B cell (primary cell): Measurements from ENCODE around the gene PAQR5. TPM values are rescaled to one million over a fixed set of nuclear protein-coding genes. Genes with fewer than 3 reads are reported as not detected.

ENCODE experiments used
- ATAC-seq: fragments of 200-7000 bp; cut with Tn5 transposase; one replicate; pipeline ENCODE4 v1.10.0; 2021; ENCODE audit warnings: low read depth, mild to moderate bottlenecking, moderate number of reproducible peaks, moderate library complexity
- CTCF ChIA-PET: fragments of 350-600 bp; sonication (Branson Sonifier 250); formaldehyde crosslinking; loops from one replicate; lab custom pipeline; 2021; ENCODE audit warnings: antibody characterized with exemption, inconsistent platforms; lab: Charles Lee
- POLR2A ChIA-PET: fragments of 350-600 bp; sonication (Branson Sonifier 250); formaldehyde crosslinking; loops from one replicate; lab custom pipeline; 2021; ENCODE audit warnings: antibody characterized with exemption; lab: Charles Lee
- DNase-seq: peaks from one replicate; pipeline ENCODE4 v3.0.0; 2013
- H2AFZ ChIP-seq: 2 replicates; pipeline ENCODE4 v1.6.1; 2012; ENCODE audit warnings: mild to moderate bottlenecking, low read depth, low read length; ENCODE audit not compliant: insufficient read depth, poor library complexity, severe bottlenecking
- H3K27ac ChIP-seq, 2 donors: 1 replicate in 1 of 2; 2 replicates in 1 of 2; pipeline ENCODE4 v1.5.1; 2012 to 2013; ENCODE audit warnings: low read length in 2 of 2, mild to moderate bottlenecking in 2 of 2, moderate library complexity in 1 of 2
- H3K27me3 ChIP-seq, 4 experiments: fragments of 200-600 bp in 1 of 4; sonication (generic) in 1 of 4; replicated peaks in 1 of 4; 1 replicate in 2 of 4; 2 replicates in 2 of 4; pipeline versions ENCODE4 v1.6.1 to v1.7.0; 2013 to 2016; ENCODE audit warnings: low read length in 3 of 4, mild to moderate bottlenecking in 2 of 4, mixed read lengths in 1 of 4, moderate library complexity in 1 of 4; ENCODE audit not compliant: insufficient read depth in 4 of 4, control insufficient read depth in 3 of 4; ENCODE audit errors: control extremely low read depth in 1 of 4
- H3K36me3 ChIP-seq, 2 experiments: replicated peaks in 1 of 2; 1 replicate in 1 of 2; 2 replicates in 1 of 2; pipeline versions ENCODE4 v1.6.1 to v1.7.1; 2013; ENCODE audit warnings: low read length in 1 of 2; ENCODE audit not compliant: insufficient read depth in 2 of 2, control insufficient read depth in 1 of 2; ENCODE audit errors: control extremely low read depth in 1 of 2, extremely low read depth in 1 of 2
- H3K4me1 ChIP-seq, 2 donors: fragments of 200-600 bp in 1 of 2; sonication (generic) in 1 of 2; 1 replicate in 1 of 2; 2 replicates in 1 of 2; pipeline versions ENCODE4 v1.5.1 to v1.6.1; 2013 to 2017; ENCODE audit warnings: low read length in 2 of 2; ENCODE audit not compliant: control insufficient read depth in 2 of 2, insufficient read depth in 2 of 2
- H3K4me2 ChIP-seq: replicated peaks from 2 replicates; pipeline ENCODE3; 2012; ENCODE audit warnings: mild to moderate bottlenecking, low read depth, low read length; ENCODE audit not compliant: poor library complexity, severe bottlenecking
- H3K4me3 ChIP-seq, 5 experiments: fragments of 200-600 bp in 1 of 5; sonication (generic) in 1 of 5; 1 replicate in 3 of 5; 2 replicates in 2 of 5; pipeline versions ENCODE4 v1.5.1 to v1.7.0; 2011 to 2016; ENCODE audit warnings: low read length in 4 of 5, mild to moderate bottlenecking in 4 of 5, low read depth in 2 of 5, control low read depth in 1 of 5, moderate library complexity in 1 of 5; ENCODE audit not compliant: insufficient read depth in 1 of 5; ENCODE audit errors: control extremely low read depth in 1 of 5, extremely low read depth in 1 of 5
- H3K79me2 ChIP-seq: fragments of 200-600 bp; sonication (generic); one replicate; pipeline ENCODE4 v1.6.0; 2016; ENCODE audit warnings: low read length; ENCODE audit not compliant: control insufficient read depth, insufficient read depth
- H3K9ac ChIP-seq: fragments of 200-600 bp; sonication (generic); 2 replicates; pipeline ENCODE4 v1.6.1; 2017; ENCODE audit warnings: mild to moderate bottlenecking, low read length, moderate library complexity
- H3K9me3 ChIP-seq, 3 donors: one replicate each; pipeline versions ENCODE4 v1.6.1 to v1.7.1; 2013; ENCODE audit warnings: low read length in 2 of 3; ENCODE audit not compliant: control insufficient read depth in 2 of 3, insufficient read depth in 1 of 3; ENCODE audit errors: control extremely low read depth in 1 of 3
- H4K20me1 ChIP-seq: 2 replicates; pipeline ENCODE4 v1.6.0; 2012; ENCODE audit warnings: mild to moderate bottlenecking, low read length; ENCODE audit not compliant: insufficient read depth, control insufficient read depth, poor library complexity, severe bottlenecking
- H3K27ac Mint-ChIP-seq: one replicate; pipeline ENCODE4 v1.8.0; 2021; ENCODE audit warnings: mixed read lengths
- H3K27me3 Mint-ChIP-seq: one replicate; pipeline ENCODE4 v1.8.0; 2021; ENCODE audit warnings: mixed read lengths
- H3K4me1 Mint-ChIP-seq: one replicate; pipeline ENCODE4 v1.8.0; 2021; ENCODE audit warnings: mixed read lengths
- H3K4me3 Mint-ChIP-seq: one replicate; pipeline ENCODE4 v1.8.0; 2021; ENCODE audit warnings: mixed read lengths
- H3K9me3 Mint-ChIP-seq: one replicate; pipeline ENCODE4 v1.8.0; 2022; ENCODE audit warnings: mixed read lengths; ENCODE audit not compliant: insufficient read depth
- EZH2 ChIP-seq: IDR thresholded peaks from 2 replicates; pipeline ENCODE4 v1.6.1; 2012; ENCODE audit warnings: borderline replicate concordance, low read depth, mild to moderate bottlenecking, moderate library complexity, low read length; ENCODE audit not compliant: insufficient read depth, poor library complexity, severe bottlenecking
- WGBS: methylation state at CpG from one replicate; pipeline ENCODE4 v1.1.5; 2013; ENCODE audit warnings: missing lambda C conversion rate; ENCODE audit not compliant: insufficient coverage; 5-methylcytosine and 5-hydroxymethylcytosine counted together
- intact Hi-C: fragments of 100-400 bp; cut with micrococcal nuclease; formaldehyde crosslinking; loops from one replicate; pipeline ENCODE4 v1.10.0; 2022
- polyA minus RNA-seq: library from RNA; depleted of rRNA, polyadenylated mRNA; stranded (reverse); fragments of >200 nt; gene quantifications from 2 replicates; pipeline ENCODE4 v1.2.3, GENCODE V29; 2012
- polyA plus RNA-seq: library from polyadenylated mRNA; depleted of rRNA; stranded (reverse); fragments of >200 nt; gene quantifications from 2 replicates; pipeline ENCODE4 v1.2.3, GENCODE V29; 2012
- total RNA-seq, 2 donors: library from RNA; stranded (reverse); fragments of 120-200 nt in 1 of 2; gene quantifications; 1 replicate in 1 of 2; 2 replicates in 1 of 2; pipeline versions ENCODE4 v1.2.3 to v1.2.4, GENCODE V29; 2013 to 2022
- TF ChIP-seq, protein P1 (sequence below): fragments of 200-600 bp; IDR thresholded peaks from one replicate; pipeline ENCODE4 v1.8.0; 2022; ENCODE audit warnings: antibody characterized with exemption, mild to moderate bottlenecking

The PAQR5 gene, protein sequence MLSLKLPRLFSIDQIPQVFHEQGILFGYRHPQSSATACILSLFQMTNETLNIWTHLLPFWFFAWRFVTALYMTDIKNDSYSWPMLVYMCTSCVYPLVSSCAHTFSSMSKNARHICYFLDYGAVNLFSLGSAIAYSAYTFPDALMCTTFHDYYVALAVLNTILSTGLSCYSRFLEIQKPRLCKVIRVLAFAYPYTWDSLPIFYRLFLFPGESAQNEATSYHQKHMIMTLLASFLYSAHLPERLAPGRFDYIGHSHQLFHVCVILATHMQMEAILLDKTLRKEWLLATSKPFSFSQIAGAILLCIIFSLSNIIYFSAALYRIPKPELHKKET
- total RNA-seq (not detected in 2 replicates), polyA plus RNA-seq (not detected in 2 replicates), polyA minus RNA-seq (not detected in 2 replicates)
- 0.02 TPM for total RNA-seq (2013)

DNA sequence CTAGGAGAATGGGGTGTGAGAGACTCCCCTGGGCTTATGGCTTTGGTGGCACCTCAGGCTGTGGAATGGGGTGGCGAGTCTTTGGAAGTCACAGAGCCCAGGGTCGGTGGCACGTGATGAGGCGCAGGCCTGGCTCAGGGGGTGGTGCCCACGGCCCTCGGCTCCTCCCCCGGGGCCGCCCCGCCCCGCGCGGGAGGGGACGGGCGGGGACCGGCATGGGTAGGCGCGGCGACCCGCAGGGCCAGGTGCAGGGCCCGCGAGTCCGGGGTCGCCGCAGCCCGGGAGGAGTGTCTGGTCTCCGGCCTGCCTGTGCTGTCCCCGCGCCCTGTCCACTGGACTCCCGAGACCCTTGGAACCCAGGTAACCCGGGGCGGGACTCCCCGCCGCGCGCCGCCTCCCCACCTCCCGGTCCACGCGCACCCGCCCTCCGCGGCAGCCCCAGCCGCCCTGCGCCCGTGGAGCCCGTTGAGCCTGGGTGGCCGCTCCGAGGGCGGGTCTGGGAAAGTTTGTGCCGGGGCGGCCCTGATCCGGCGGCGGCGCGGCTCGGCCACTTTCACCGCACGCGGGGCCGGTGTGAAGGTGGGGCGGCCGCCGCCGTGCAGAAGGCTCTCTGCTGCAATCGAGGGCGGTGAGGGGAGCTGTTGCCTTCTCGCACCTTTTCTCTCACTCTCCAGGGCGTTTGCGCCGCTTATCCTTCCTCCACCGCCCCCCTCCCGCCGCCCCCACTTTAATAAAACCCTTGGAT lies at the start of gene PAQR5:
Gene PAQR5, plus strand, starts transcription at position 216 of the 745 bp plus-strand sequence. CDS start 61,169 bp downstream, outside the sequence.
- Histone ChIP-seq H3K4me3 (no peak within 1 kb of the TSS), H3K9ac (no peak within 1 kb of the TSS), H2AFZ (peak within 1 kb of the TSS; percentile 38), H3K4me1 (peaks cover 4 to 5% of the 10 kb centered on the region in 2 donors), H3K79me2 (no peaks in the 10 kb centered on the region), H3K27me3 (peaks cover 0 to 31% (median 12%) of the 10 kb centered on the region in 4 experiments), H4K20me1 (no peaks in the 10 kb centered on the region), H3K9me3 (no peaks in the 10 kb centered on the region), H3K4me2 (peak within 1 kb of the TSS; percentile 68), H3K36me3 (no peaks in the 10 kb centered on the region), H3K27ac (no peak within 1 kb of the TSS)
- POLR2A ChIA-PET, result no interaction called here
- Mint-ChIP-seq H3K27me3 (peaks cover 42% of the 10 kb centered on the region), H3K4me1 (no peaks in the 10 kb centered on the region), H3K4me3 (peak within 1 kb of the TSS; percentile 64), H3K9me3 (no peaks in the 10 kb centered on the region), H3K27ac (no peak within 1 kb of the TSS)
- CTCF ChIA-PET, result no interaction called here
- no peak for TF ChIP-seq EZH2
- TF ChIP-seq, protein P1, sequence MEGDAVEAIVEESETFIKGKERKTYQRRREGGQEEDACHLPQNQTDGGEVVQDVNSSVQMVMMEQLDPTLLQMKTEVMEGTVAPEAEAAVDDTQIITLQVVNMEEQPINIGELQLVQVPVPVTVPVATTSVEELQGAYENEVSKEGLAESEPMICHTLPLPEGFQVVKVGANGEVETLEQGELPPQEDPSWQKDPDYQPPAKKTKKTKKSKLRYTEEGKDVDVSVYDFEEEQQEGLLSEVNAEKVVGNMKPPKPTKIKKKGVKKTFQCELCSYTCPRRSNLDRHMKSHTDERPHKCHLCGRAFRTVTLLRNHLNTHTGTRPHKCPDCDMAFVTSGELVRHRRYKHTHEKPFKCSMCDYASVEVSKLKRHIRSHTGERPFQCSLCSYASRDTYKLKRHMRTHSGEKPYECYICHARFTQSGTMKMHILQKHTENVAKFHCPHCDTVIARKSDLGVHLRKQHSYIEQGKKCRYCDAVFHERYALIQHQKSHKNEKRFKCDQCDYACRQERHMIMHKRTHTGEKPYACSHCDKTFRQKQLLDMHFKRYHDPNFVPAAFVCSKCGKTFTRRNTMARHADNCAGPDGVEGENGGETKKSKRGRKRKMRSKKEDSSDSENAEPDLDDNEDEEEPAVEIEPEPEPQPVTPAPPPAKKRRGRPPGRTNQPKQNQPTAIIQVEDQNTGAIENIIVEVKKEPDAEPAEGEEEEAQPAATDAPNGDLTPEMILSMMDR, result no peak
- ATAC-seq, result no peak
- no peak for DNase-seq
- WGBS, result 2% methylated on average over 68 of the region's 74 CpGs
- intact Hi-C loops, result no loop called here

DNA sequence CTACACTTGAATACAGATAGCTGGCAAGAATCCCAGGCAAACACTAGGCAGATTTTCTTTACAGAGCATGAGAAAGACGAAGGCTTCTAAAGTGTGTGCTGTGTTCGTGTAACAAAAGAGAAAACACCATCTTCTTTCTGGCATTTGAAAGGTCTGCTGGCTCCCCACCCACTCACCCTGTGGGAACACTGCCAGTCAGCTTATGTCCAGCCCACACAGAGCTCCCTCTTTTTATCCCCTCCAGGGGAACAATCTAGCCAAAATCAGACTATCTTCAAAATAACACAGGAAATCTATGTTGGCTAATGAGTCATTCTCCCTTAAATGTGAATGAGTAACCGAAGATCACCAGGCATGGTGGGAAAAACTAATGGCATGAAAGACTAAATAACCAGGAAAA lies 45.6 kb upstream of the PAQR5 start:
- WGBS, result 94% methylated on average over 2 of the region's 3 CpGs
- H3K27me3 Mint-ChIP-seq, result no peaks in the 10 kb centered on the region
- no peak overlapping the region for H3K4me3 Mint-ChIP-seq
- Histone ChIP-seq H3K4me2 (no peak overlapping the region), H3K4me3 (no peak overlapping the region), H2AFZ (no peak overlapping the region), H3K9me3 (no peaks in the 10 kb centered on the region), H3K79me2 (no peaks in the 10 kb centered on the region), H4K20me1 (no peaks in the 10 kb centered on the region), H3K4me1 (no peaks in the 10 kb centered on the region), H3K9ac (no peak overlapping the region), H3K36me3 (peaks cover 0 to 1% of the 10 kb centered on the region in 2 experiments), H3K27ac (no peak overlapping the region), H3K27me3 (no peaks in the 10 kb centered on the region)
- ChIA-PET POLR2A (no interaction called here), CTCF (no interaction called here)
- no peak overlapping the region for H3K27ac Mint-ChIP-seq
- no peak for DNase-seq
- H3K9me3 Mint-ChIP-seq, result no peaks in the 10 kb centered on the region
- no peaks in the 10 kb centered on the region for H3K4me1 Mint-ChIP-seq
- no peak for ATAC-seq
- no peak for TF ChIP-seq EZH2
- TF ChIP-seq, protein P1, result no peak
- intact Hi-C loops, result no loop called here
